ENCODE results near the gene ZNG1E.
"Not testable (repeated sequence)": the region's sequence is repeated elsewhere in the genome, so short reads cannot be mapped to it uniquely, and the experiment has no call there.

Gene ZNG1E

GRCh38 chr9:65738133-65738532 is 62.4 kb downstream of the ZNG1E start:
- not testable (repeated sequence) for H3K4ac ChIP-seq (ENCODE audit: low read length); H2AFZ ChIP-seq (ENCODE audit: low read length); H2BK5ac ChIP-seq (ENCODE audit: low read length); H3K14ac ChIP-seq (ENCODE audit: low read length); DNase-seq (ENCODE audit: low spot score); H3K9me3 ChIP-seq (replicated peaks in 1 of 2; ENCODE audit: control insufficient read depth in 2 of 2, insufficient read depth in 1 of 2, low read depth in 1 of 2, low read length in 2 of 2); H3K4me3 ChIP-seq (ENCODE audit: low read length in 2 of 2); H3K4me1 ChIP-seq (ENCODE audit: control insufficient read depth in 2 of 2, insufficient read depth in 1 of 2, low read depth in 1 of 2, low read length in 2 of 2); H2BK12ac ChIP-seq (ENCODE audit: low read length); H4K8ac ChIP-seq (ENCODE audit: low read depth, low read length); H3K23ac ChIP-seq (ENCODE audit: low read depth, low read length, poor library complexity); H3K4me2 ChIP-seq (ENCODE audit: insufficient read depth, low read length, poor library complexity, severe bottlenecking); H3K27ac ChIP-seq (replicated peaks; ENCODE audit: low read length); H3K79me1 ChIP-seq (ENCODE audit: low read depth, low read length); H4K91ac ChIP-seq (ENCODE audit: low read depth, low read length, poor library complexity); H3K9ac ChIP-seq (ENCODE audit: low read depth, low read length, poor library complexity); H2BK15ac ChIP-seq (ENCODE audit: low read length); H3K27me3 ChIP-seq (ENCODE audit: control insufficient read depth in 3 of 3, insufficient read depth in 3 of 3, low read depth in 1 of 3, low read length in 3 of 3); H2BK120ac ChIP-seq (ENCODE audit: low read depth, low read length); H2AK5ac ChIP-seq (ENCODE audit: low read depth, low read length); H3K36me3 ChIP-seq (replicated peaks in 1 of 2; ENCODE audit: control insufficient read depth in 2 of 2, insufficient read depth in 2 of 2, low read length in 2 of 2); H3K18ac ChIP-seq (ENCODE audit: low read length)
- WGBS, 2 donors (ENCODE audit: extremely low coverage in 2 of 2, insufficient read length in 2 of 2, insufficient replicate concordance in 1 of 2) = no CpG with 5 or more reads among the region's 27 CpGs
